Activated CD4-positive, alpha-beta T cell treated with anti-CD3 and anti-CD28 coated beads for 1 hour (primary cell): ENCODE results near the gene TDRD7.
"Not testable (repeated sequence)": the region's sequence is repeated elsewhere in the genome, so short reads cannot be mapped to it uniquely, and the experiment has no call there.

Source experiments
- DNase-seq: peaks from one replicate; pipeline ENCODE4 v3.0.0-alpha.2; 2020

TDRD7 gene

DNA sequence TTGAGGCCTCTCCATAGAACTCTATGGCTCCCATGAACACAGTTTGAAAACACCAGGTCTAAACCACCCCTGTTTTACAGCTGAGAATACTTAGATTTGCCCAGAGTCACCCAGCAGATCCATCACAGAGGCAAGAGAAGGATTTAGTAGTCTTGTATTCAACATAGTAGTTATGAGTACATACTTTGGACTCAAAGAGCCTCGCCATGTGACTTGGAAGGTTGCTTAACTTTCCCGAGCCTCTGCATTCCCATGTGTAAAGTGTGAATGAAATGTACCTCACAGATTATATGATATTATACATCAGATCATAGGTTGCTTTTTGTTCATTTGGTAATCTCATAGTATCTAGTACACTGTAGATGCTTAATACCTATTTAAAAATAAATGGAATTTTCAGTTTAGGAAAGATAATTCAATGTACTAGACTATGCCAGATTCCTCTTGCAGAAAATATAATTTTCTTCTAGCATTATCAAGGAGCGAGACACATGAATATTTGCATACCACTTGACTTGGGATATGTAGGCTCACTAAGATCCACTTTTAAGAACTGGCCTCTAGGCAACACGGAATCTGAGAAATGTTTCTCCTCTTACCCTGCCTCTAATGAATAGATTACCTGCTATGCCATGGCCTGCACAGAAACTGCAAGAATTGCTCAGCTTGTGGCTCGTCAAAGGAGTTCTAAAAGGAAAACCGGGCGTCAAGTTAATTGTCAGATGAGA lies 18.6 kb downstream of the TDRD7 start:
- DNase-seq, result no peak

DNA sequence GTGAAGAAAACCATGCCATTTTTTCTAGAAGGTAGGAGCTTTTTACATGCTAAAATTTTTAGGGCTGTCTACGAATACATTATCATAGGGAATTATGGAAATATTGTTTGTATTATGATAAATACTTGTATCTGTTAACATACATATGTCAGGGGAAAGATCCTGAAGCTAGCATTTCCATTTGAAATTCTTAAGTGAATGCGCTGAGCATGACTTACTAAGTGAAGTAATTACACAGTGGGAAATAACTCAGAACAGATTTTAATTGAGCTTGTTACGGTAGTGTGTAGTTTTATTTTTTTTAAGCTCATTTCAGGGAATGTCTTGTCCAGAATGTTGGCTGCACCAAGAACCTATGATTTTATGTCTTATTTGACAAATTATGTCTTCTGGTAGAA lies 19.1 kb downstream of the TDRD7 start:
- no peak for DNase-seq

DNA sequence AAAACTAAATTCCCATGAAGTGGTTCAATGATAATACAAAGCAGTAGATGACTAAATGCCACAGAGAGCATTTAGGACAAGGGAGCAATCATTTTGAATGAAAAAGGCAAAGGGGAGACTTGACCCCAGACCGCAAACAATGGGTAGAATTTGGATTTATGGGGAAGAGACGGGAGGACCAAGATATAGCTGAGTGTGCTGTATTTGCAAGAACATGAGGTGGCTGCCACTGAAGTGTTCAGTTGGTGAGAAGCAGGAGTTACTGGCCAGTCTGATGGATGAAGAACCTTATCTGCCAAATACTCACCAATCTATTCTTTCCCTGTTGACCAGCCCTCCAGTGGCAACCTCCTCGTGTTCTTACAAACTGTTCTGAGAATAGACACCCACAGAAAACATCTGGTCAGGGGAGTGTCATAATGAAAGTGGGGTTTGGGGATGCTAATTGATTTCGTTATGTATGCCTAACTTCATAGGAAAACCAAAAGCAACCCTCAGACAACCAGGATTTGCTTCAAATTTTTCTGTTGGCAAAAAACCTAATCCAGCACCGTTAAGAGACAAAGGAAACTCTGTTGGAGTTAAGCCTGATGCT lies 19.8 kb downstream of the TDRD7 start:
- no peak for DNase-seq

DNA sequence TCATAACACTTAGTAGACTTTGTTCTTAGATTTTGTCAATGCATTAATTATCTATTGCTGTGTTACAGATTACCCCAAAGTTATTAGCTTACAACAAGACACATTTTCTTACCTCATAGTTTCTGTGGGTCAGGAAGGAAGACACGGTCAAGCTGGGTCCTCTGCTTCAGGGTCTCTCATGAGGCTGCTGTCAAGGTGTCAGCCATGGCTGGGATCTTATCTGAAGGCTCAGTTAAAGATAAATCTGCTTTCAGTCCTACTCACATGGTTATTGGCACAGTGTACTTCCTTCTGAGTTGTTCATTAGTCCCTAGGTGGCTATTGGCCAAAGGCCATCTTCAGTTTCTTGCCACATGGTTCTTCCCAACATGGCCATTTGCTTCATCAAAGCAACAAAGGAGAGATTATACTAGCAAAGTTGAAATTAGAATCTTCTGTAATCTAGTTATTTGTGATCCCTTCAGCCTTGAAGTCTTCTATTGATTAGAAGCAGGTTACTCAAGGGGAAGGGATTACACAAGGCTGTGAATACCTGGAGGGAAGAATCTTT lies 25.2 kb downstream of the TDRD7 start:
- no peak for DNase-seq

DNA sequence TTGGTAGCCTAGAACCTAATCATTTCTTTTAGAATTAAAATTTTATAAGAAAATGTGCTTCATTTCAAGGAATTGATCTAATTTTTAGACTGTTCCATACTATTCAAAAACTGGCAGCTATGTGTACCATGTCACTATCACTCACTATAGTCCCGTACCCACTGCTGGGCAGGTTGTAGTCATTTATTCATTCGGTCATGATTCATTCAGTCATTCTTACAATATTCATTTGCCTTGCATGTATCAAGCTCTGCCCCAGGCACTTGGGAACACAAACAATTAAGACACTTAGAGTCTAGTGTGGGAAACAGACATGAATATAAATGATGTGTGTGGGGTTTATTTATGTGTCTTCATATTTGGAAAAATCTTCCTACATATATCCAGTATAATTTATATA lies 26.4 kb downstream of the TDRD7 start:
- no peak for DNase-seq

GRCh38 chr9:97438666-97439065 lies 26.8 kb downstream of the TDRD7 start:
- no peak for DNase-seq

GRCh38 chr9:97440160-97440559 lies 28.3 kb downstream of the TDRD7 start:
- no peak for DNase-seq

GRCh38 chr9:97441729-97442128 lies 29.8 kb downstream of the TDRD7 start:
- DNase-seq, result no peak

DNA sequence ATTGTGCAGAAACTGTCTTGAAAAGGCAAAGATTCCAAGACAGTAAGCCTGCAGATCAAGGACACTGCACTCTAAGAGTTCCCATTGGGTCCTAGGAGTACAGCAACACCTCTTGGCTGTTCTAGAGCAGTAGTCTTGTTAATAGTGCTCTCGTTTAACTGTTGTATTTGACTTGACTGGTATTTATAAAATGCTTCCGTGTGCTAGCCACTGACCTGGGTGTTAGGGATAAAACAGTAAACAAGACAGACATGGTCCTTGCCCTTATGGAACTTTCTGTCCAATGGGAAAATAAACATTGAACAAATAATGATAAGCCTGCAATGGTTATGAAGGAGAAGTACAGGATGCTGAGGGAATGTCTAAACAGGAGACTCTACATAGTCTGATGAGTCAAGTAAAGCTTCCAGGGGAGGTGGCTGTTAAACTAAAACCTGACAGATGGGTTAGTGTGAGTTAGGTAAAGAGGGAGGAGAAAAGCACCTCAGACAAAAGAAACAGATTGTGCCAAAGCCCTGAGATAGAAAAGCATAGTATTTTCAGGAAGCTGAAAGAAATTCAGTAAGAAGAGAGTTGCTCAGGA lies 33.3 kb downstream of the TDRD7 start:
- DNase-seq, result no peak

DNA sequence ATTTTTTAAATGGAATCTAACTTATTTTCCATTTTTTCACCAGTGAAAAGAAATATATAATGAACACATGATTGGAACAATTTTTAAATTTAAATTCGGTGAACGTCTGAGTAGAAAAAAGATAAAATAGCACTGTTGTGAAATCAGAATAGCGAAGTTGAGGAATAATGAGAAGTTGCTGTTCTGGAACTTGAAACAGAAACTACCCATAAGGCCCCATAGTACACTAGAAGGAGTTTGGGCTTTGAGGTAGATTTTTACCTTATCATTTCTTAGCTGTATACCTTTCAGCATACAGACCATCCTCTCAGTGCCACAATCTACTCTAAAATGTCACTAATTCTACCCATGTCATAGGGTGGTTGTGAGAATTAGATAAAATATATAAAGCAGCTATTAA lies 35.1 kb downstream of the TDRD7 start:
- no peak for DNase-seq

- DNase-seq, result not testable (repeated sequence)
These were observed 41.7 kb downstream of the TDRD7 start for GRCh38 chr9:97453573-97453972.

DNA sequence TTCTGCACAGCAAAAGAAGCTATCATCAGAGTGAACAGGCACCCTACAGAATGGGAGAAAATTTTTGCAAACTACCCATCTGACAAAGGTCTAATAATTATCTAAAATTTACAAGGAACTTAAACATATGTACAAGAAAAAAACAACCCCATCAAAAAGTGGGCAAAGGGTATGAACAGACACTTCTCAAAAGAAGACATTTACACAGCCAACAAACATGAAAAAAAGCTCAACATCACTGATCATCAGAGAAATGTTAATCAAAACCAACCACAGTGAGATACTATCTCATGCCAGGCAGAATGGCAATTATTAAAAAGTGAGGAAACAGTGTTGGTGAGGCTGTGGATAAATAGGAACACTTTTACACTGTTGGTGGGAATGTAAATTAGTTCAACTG lies 44.9 kb downstream of the TDRD7 start:
- DNase-seq, result not testable (repeated sequence)

DNA sequence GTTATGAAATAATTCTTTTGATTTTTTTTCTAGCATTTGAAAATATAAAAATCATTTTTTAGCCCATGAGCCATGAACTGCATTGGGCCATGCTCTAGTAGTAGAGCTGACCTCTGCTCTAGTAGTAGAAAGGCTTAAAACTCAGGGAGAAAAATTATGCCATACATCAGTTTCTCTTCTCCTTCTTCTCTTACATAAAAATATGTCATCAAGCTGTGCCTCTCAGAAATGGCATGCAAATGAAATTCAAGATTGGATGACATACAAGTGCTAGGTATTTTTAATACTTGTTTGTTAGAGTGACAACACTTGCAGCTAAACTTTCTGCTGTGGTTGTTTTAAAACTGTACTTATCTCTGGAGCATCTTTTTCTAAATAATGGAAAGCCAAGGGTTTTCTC lies 47.4 kb downstream of the TDRD7 start:
- no peak for DNase-seq

DNA sequence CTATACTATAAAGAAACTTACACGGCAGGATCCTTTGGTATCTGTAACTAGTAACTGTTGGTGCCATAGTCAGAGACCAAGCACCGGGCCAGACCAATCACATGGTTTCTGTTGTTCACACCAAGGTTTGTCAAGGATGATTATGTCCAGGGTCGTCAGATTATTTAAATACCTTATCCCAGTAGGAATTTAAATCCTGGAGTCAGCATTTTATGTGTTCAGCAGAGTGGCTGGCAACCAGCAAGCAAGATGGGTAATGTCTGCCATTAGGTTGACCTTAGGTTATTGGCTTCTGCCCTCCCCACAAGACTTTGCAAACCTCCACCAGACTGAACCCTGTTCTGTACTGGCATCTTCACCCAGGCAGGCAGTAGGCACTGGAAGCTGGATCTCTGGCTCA lies 50.3 kb downstream of the TDRD7 start:
- no peak for DNase-seq

DNA sequence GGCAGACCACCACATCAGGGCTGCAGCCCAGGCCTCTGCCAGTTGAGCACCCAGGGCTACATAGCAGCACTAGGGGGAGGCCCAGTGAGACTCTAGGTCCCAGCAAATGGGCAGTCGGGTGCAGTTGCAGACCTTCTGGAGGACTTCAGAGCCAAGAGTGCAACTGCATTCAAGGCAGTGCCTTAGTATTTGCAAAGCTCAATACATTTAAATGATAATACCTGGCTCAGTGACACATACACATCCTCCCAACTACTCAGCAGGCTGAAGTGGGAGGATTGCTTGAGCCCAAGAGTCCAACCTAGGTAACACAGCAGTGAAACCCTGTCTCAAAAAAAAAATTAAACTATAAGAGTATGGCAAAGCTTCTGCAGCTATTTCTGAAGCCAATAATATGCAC lies 51.0 kb downstream of the TDRD7 start:
- DNase-seq, result no peak

GRCh38 chr9:97468658-97469448 lies 57.0 kb downstream of the TDRD7 start:
- no peak for DNase-seq

DNA sequence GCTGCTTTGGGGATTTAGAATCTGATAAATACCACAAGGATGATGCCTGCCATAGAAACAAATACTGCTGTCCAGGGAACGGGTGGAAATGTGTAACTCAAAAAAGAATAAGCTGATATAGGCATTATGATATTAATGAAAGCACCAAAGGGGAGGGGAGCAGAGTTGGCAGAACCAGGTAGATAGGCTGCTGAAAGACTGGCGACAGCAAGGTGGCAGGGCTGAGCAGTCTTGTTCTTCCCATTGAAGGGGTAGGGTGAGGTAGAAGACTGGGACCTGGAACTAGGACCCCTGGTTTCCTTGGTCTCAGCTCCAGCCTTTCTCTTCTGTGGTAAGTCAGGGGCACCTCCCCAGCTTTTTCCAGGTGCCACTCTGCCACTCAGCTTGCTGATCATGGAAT lies 58.2 kb downstream of the TDRD7 start:
- no peak for DNase-seq

GRCh38 chr9:97473717-97474116 lies 61.8 kb downstream of the TDRD7 start:
- no peak for DNase-seq

DNA sequence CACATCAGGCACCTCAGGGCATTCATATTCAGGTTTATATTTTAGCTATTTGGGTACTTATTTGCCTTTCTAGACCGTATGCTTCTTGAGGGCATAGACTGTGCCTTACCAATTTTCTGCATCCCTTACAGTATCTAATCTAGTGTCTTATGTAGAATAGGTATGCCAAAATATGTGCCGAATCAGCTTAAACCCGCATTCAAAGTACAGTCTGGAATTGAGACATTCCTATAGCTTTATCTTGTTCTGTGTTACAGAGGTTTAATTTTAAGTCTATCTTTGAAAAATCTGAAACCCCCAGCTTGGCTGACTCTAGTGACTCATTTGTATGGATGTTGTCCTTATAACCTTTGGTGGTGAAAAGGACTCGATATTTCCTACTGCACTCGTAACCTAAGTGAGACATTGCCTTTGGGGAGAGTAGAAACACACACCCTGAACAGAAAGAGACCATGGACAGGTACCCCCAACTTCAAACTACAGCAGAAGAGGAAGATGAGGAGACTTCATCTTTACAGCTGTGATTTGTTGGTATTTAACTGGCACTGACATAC lies 62.6 kb downstream of the TDRD7 start:
- no peak for DNase-seq

GRCh38 chr9:97475059-97475458 lies 63.2 kb downstream of the TDRD7 start:
- DNase-seq, result no peak

GRCh38 chr9:97478301-97478981 lies 66.5 kb downstream of the TDRD7 start:
- DNase-seq, result no peak

- DNase-seq, result no peak
These were observed 67.7 kb downstream of the TDRD7 start for GRCh38 chr9:97479496-97480159.
